Measurements from ENCODE around the gene SLC13A3. TPM values are rescaled to one million over a fixed set of nuclear protein-coding genes. Genes with fewer than 3 reads are reported as not detected.

SLC13A3 gene
- total and polyA plus RNA-seq, 4 donors: 1.1 to 2.4 (median 2.0) TPM

DNA sequence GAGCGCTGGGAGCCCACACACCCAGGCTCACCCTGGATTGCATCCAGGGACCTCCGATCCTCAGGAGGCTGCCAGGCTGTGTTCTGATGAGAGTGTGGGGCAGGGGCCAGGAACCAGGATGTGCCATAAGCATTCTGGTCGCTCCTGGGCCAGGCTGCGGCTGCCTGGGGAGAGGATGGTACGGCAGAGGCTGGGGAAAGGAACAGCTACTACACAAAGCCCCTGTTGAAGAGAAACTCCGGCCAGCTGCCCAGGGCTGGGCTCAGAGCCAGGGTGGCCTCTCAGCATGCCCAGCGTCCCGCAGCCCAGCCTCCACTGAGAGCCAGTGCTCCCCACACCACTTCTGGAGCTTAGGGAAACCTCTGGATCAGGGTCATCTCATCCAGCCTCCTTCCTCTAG lies 79.1 kb downstream of the SLC13A3 start:
- WGBS, 2 donors: 35 to 55% methylated on average over 8 of the region's 8 CpGs
- Histone ChIP-seq H3K36me3 (ENCODE audit: control insufficient read depth in 4 of 4, insufficient read depth in 4 of 4, low read length in 4 of 4) (no peaks in the 10 kb centered on the region), H3K27ac (ENCODE audit: low read depth in 1 of 2, low read length in 1 of 2) (no peak overlapping the region), H3K9ac (ENCODE audit: insufficient read depth in 1 of 2, low read length in 2 of 2) (no peak overlapping the region), H3K4me1 (ENCODE audit: control insufficient read depth in 5 of 5, insufficient read depth in 5 of 5, low read length in 5 of 5) (peaks cover 0 to 39% (median 5%) of the 10 kb centered on the region in 5 donors), H3K27me3 (ENCODE audit: control insufficient read depth in 3 of 3, insufficient read depth in 3 of 3, low read length in 2 of 3) (no peaks in the 10 kb centered on the region), H3K9me3 (ENCODE audit: control insufficient read depth in 4 of 4, insufficient read depth in 3 of 4, low read length in 3 of 4) (no peaks in the 10 kb centered on the region), H3K4me3 (no peak overlapping the region)
- DNase-seq (peak; percentile 76 to 79 (median 77)), ATAC-seq (ENCODE audit: insufficient read depth, low FRiP score) (no peak)
- TF ChIP-seq, protein P1, sequence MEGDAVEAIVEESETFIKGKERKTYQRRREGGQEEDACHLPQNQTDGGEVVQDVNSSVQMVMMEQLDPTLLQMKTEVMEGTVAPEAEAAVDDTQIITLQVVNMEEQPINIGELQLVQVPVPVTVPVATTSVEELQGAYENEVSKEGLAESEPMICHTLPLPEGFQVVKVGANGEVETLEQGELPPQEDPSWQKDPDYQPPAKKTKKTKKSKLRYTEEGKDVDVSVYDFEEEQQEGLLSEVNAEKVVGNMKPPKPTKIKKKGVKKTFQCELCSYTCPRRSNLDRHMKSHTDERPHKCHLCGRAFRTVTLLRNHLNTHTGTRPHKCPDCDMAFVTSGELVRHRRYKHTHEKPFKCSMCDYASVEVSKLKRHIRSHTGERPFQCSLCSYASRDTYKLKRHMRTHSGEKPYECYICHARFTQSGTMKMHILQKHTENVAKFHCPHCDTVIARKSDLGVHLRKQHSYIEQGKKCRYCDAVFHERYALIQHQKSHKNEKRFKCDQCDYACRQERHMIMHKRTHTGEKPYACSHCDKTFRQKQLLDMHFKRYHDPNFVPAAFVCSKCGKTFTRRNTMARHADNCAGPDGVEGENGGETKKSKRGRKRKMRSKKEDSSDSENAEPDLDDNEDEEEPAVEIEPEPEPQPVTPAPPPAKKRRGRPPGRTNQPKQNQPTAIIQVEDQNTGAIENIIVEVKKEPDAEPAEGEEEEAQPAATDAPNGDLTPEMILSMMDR (IDR thresholded peaks at IDR 0.05; ENCODE audit: control extremely low read depth, extremely low read depth): no peak

DNA sequence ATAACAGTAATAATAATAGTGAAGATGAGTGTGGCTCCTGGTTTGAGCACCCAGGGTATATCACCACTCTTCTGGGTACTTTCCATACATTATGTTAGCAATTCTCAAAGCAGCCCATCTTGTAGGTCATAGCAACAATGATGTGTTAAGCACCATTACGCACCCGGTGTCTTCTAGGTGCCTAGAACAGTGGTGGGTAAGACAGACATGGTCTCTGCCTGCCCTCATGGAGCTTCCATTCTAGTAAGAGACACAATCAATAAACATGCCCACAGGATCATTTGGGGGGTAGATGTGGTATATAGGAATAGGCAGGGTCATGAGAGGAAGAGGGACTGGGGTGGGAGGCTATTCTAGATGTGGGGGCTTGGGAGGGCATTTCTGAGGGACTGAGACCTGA lies 79.8 kb downstream of the SLC13A3 start:
- Histone ChIP-seq H3K27ac (ENCODE audit: low read depth in 1 of 2, low read length in 1 of 2) (no peak overlapping the region), H3K9me3 (ENCODE audit: control insufficient read depth in 4 of 4, insufficient read depth in 3 of 4, low read length in 3 of 4) (no peaks in the 10 kb centered on the region), H3K36me3 (ENCODE audit: control insufficient read depth in 4 of 4, insufficient read depth in 4 of 4, low read length in 4 of 4) (no peaks in the 10 kb centered on the region), H3K4me3 (no peak overlapping the region), H3K9ac (ENCODE audit: insufficient read depth in 1 of 2, low read length in 2 of 2) (no peak overlapping the region), H3K27me3 (ENCODE audit: control insufficient read depth in 3 of 3, insufficient read depth in 3 of 3, low read length in 2 of 3) (no peaks in the 10 kb centered on the region), H3K4me1 (ENCODE audit: control insufficient read depth in 5 of 5, insufficient read depth in 5 of 5, low read length in 5 of 5) (peaks cover 0 to 39% (median 5%) of the 10 kb centered on the region in 5 donors)
- DNase-seq: no peak
- WGBS, 2 donors: 98 to 99% methylated on average over 2 of the region's 2 CpGs
- ATAC-seq (ENCODE audit: insufficient read depth, low FRiP score): no peak
- TF ChIP-seq, protein P1 (IDR thresholded peaks at IDR 0.05; ENCODE audit: control extremely low read depth, extremely low read depth): no peak

DNA sequence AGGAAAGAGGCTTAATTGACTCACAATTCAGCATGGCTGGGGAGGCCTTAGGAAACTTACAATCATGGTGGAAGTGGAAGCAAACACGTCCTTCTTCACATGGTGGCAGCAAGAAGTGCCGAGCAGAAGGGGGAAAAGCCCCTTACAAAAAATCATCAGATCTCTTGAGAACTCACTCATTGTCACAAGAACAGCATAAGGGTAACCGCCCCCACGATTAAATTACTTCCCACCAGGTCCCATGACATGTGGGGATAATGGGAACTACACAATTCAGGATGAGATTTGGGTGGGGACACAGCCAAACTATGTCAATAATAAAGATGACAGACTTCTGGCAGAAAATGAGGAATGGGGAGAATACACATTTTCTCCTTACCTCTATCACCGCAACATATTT lies 80.3 kb downstream of the SLC13A3 start:
- peaks cover 0 to 39% (median 5%) of the 10 kb centered on the region in 5 donors for H3K4me1 ChIP-seq (ENCODE audit: control insufficient read depth in 5 of 5, insufficient read depth in 5 of 5, low read length in 5 of 5)
- H3K9me3 ChIP-seq (ENCODE audit: control insufficient read depth in 4 of 4, insufficient read depth in 3 of 4, low read length in 3 of 4): no peaks in the 10 kb centered on the region
- H3K27ac ChIP-seq (ENCODE audit: low read depth in 1 of 2, low read length in 1 of 2): no peak overlapping the region
- no peak overlapping the region for H3K4me3 ChIP-seq
- ATAC-seq (ENCODE audit: insufficient read depth, low FRiP score) (no peak), DNase-seq (no peak)
- no peaks in the 10 kb centered on the region for H3K27me3 ChIP-seq (ENCODE audit: control insufficient read depth in 3 of 3, insufficient read depth in 3 of 3, low read length in 2 of 3)
- H3K36me3 ChIP-seq (ENCODE audit: control insufficient read depth in 4 of 4, insufficient read depth in 4 of 4, low read length in 4 of 4): no peaks in the 10 kb centered on the region
- TF ChIP-seq, protein P1 (IDR thresholded peaks at IDR 0.05; ENCODE audit: control extremely low read depth, extremely low read depth): no peak
- 77 to 82% methylated on average over 5 of the region's 5 CpGs for WGBS, 2 donors
- no peak overlapping the region for H3K9ac ChIP-seq (ENCODE audit: insufficient read depth in 1 of 2, low read length in 2 of 2)

DNA sequence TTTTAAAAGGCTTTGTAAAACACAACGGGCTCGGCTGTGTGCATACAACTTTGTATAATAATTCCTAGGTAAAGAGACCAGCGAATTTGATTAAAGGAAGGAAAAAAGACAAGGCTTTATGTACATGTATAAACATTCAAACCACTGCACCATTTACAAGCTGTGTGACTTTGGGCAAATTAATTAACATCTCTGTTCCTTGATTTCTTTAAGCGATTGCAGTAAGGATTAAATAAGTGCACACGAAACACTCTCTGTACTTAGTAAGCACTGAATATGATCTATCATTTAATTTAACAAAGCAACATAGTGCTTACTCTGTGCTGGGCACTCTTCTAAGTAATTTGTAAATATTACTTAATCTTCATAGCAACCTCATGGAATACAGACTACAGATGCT lies 81.3 kb downstream of the SLC13A3 start:
- Histone ChIP-seq H3K4me1 (ENCODE audit: control insufficient read depth in 5 of 5, insufficient read depth in 5 of 5, low read length in 5 of 5) (peaks cover 0 to 39% (median 5%) of the 10 kb centered on the region in 5 donors), H3K27me3 (ENCODE audit: control insufficient read depth in 3 of 3, insufficient read depth in 3 of 3, low read length in 2 of 3) (no peaks in the 10 kb centered on the region), H3K4me3 (no peak overlapping the region), H3K36me3 (ENCODE audit: control insufficient read depth in 4 of 4, insufficient read depth in 4 of 4, low read length in 4 of 4) (no peaks in the 10 kb centered on the region), H3K9me3 (ENCODE audit: control insufficient read depth in 4 of 4, insufficient read depth in 3 of 4, low read length in 3 of 4) (no peaks in the 10 kb centered on the region), H3K9ac (ENCODE audit: insufficient read depth in 1 of 2, low read length in 2 of 2) (no peak overlapping the region), H3K27ac (ENCODE audit: low read depth in 1 of 2, low read length in 1 of 2) (no peak overlapping the region)
- TF ChIP-seq, protein P1 (IDR thresholded peaks at IDR 0.05; ENCODE audit: control extremely low read depth, extremely low read depth): no peak
- DNase-seq (no peak), ATAC-seq (ENCODE audit: insufficient read depth, low FRiP score) (no peak)
- WGBS, 2 donors: 88 to 93% methylated on average over 5 of the region's 5 CpGs
